Smooth muscle cell (in vitro differentiated cells): ENCODE data around the gene AGAP9. TPM values are rescaled to one million over a fixed set of nuclear protein-coding genes. Genes with fewer than 3 reads are reported as not detected.
"Not testable (repeated sequence)": the region's sequence is repeated elsewhere in the genome, so short reads cannot be mapped to it uniquely, and the experiment has no call there.

ENCODE experiments used
- DNase-seq: peaks from one replicate; lab custom pipeline; 2025; ENCODE audit not compliant: unreplicated experiment; lab: John Stamatoyannopoulos, UW
- H2AFZ ChIP-seq: fragments of 200-600 bp; sonication (generic); 2 replicates; pipeline ENCODE4 v1.6.0; 2016; ENCODE audit warnings: antibody characterized with exemption, low read depth, mild to moderate bottlenecking
- H3F3A ChIP-seq: fragments of 200-600 bp; sonication (generic); 2 replicates; pipeline ENCODE4 v1.6.0; 2017; ENCODE audit warnings: antibody characterized with exemption, low read depth
- H3K27ac ChIP-seq: fragments of 200-600 bp; sonication (generic); 2 replicates; pipeline ENCODE4 v1.5.1; 2016; ENCODE audit warnings: low read depth, mild to moderate bottlenecking
- H3K27me3 ChIP-seq: fragments of 200-600 bp; sonication (generic); 2 replicates; pipeline ENCODE4 v1.6.1; 2016; ENCODE audit warnings: low read depth, mild to moderate bottlenecking
- H3K36me3 ChIP-seq: fragments of 200-600 bp; sonication (generic); 2 replicates; pipeline ENCODE4 v1.5.1; 2016; ENCODE audit warnings: low read depth
- H3K4me1 ChIP-seq: fragments of 200-600 bp; sonication (generic); 2 replicates; pipeline ENCODE4 v1.5.1; 2016; ENCODE audit warnings: low read depth
- H3K4me2 ChIP-seq: fragments of 200-600 bp; sonication (generic); 2 replicates; pipeline ENCODE4 v1.6.0; 2016; ENCODE audit warnings: mild to moderate bottlenecking
- H3K4me3 ChIP-seq: fragments of 200-600 bp; sonication (generic); 2 replicates; pipeline ENCODE4 v1.5.1; 2016; ENCODE audit warnings: mild to moderate bottlenecking
- H3K79me2 ChIP-seq: fragments of 200-600 bp; sonication (generic); 2 replicates; pipeline ENCODE4 v1.6.0; 2016; ENCODE audit warnings: low read depth, mild to moderate bottlenecking
- H3K9ac ChIP-seq: fragments of 200-600 bp; sonication (generic); 2 replicates; pipeline ENCODE4 v1.6.0; 2016; ENCODE audit warnings: low read depth
- H3K9me3 ChIP-seq: fragments of 200-600 bp; sonication (generic); replicated peaks from 2 replicates; pipeline ENCODE4 v1.5.1; 2016; ENCODE audit warnings: low read depth
- H4K20me1 ChIP-seq: fragments of 200-600 bp; sonication (generic); 2 replicates; pipeline ENCODE4 v1.6.0; 2016; ENCODE audit warnings: low read depth
- WGBS: methylation state at CpG from one replicate; pipeline ENCODE4 v1.1.7; 2016; ENCODE audit warnings: low lambda C conversion rate; 5-methylcytosine and 5-hydroxymethylcytosine counted together
- polyA plus RNA-seq: library from polyadenylated mRNA; unstranded; fragments of >200 nt; fragmentation: Nextera tagmentation; extraction: Ambion mirVana; gene quantifications from 2 replicates; pipeline ENCODE4 v1.2.1, GENCODE V29; 2016
- total RNA-seq: library from RNA; depleted of rRNA; stranded (reverse); fragments of >200 nt; gene quantifications from 2 replicates; pipeline ENCODE4 v1.2.3, GENCODE V29; 2014
- TF ChIP-seq, protein P1 (sequence below): fragments of 200-600 bp; sonication (generic); IDR thresholded peaks from 2 replicates; pipeline ENCODE4 v1.5.1; 2017; ENCODE audit warnings: borderline replicate concordance, mild to moderate bottlenecking, antibody characterized with exemption; ENCODE audit not compliant: insufficient read depth, poor library complexity, severe bottlenecking

AGAP9 gene
- total and polyA plus RNA-seq, 2 experiments from 2014 or later: 2.6 to 5.3 TPM

DNA sequence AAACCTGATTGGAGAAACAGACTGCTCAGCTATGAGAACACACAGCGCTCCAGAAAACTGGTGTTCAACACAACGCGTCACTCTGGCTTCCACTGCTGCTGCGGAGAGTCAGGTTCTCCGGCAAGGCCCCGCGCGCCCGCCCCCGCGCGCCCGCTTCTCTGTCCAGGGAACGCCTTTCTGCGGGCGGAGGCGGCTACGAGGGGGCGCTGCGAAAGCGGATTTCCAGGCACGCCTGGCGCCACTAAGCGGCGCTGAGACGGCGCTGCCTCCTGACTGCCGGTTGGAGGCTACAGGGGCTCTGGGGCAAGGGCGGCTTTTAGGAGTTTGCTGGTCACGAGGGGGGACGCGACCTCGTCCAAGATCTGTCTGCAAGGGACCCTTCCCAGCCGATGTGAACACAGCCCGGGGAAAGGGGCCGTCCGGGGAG is 62.2 kb downstream of the AGAP9 start:
- WGBS: 4% methylated on average over 13 of the region's 37 CpGs
- H3K9me3 ChIP-seq, DNase-seq, H3K27me3 ChIP-seq, H3K4me1 ChIP-seq, H2AFZ ChIP-seq, H3K79me2 ChIP-seq, H3F3A ChIP-seq, H4K20me1 ChIP-seq, H3K36me3 ChIP-seq: not testable (repeated sequence)
- H3K27ac ChIP-seq: peak overlapping the region; percentile 81
- peak overlapping the region; percentile 63 for H3K9ac ChIP-seq
- TF ChIP-seq, protein P1, sequence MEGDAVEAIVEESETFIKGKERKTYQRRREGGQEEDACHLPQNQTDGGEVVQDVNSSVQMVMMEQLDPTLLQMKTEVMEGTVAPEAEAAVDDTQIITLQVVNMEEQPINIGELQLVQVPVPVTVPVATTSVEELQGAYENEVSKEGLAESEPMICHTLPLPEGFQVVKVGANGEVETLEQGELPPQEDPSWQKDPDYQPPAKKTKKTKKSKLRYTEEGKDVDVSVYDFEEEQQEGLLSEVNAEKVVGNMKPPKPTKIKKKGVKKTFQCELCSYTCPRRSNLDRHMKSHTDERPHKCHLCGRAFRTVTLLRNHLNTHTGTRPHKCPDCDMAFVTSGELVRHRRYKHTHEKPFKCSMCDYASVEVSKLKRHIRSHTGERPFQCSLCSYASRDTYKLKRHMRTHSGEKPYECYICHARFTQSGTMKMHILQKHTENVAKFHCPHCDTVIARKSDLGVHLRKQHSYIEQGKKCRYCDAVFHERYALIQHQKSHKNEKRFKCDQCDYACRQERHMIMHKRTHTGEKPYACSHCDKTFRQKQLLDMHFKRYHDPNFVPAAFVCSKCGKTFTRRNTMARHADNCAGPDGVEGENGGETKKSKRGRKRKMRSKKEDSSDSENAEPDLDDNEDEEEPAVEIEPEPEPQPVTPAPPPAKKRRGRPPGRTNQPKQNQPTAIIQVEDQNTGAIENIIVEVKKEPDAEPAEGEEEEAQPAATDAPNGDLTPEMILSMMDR: peak; percentile 30
- H3K4me2 ChIP-seq: peak overlapping the region; percentile 74
- peak overlapping the region; percentile 28 for H3K4me3 ChIP-seq

DNA sequence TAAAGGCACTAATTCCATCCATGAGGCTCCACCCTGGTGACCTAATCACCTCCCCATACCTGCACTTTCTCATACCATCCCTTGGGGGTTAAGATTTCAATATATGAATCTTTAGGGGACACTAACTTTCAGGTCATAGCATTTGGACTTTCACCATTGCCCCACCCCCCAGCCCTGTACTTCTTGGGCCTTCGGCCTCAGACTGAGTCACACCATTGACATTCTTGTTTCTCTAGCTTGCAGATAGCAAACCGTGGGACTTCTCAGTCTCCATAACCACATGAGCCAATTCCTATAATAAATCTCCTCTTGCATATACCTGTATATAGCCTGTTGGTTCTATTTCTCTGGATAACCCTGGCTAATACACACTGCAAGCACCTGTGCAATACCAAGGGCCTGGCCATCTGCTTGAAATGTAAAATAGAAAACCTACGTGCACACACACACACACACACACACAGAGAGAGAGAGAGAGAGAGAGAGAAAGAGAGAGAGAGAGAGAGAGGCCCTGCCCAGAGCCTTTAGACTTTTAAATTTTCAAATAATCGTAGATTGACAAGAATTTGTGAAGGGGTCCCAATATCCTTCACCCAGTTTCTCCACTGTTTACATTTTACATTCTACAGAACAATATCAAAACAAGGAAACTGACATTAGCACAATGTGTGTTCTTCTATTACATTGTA is 64.8 kb downstream of the AGAP9 start:
- Histone ChIP-seq H4K20me1 (no peaks in the 10 kb centered on the region), H3F3A (no peaks in the 10 kb centered on the region), H3K4me3 (no peak overlapping the region), H3K27me3 (no peaks in the 10 kb centered on the region), H3K79me2 (no peaks in the 10 kb centered on the region), H3K27ac (peak overlapping the region; percentile 25), H3K9me3 (no peaks in the 10 kb centered on the region), H2AFZ (no peak overlapping the region), H3K4me1 (no peaks in the 10 kb centered on the region), H3K9ac (no peak overlapping the region), H3K4me2 (peak overlapping the region; percentile 47), H3K36me3 (no peaks in the 10 kb centered on the region)
- 29% methylated on average over 4 of the region's 4 CpGs for WGBS
- DNase-seq: no peak
- TF ChIP-seq, protein P1: no peak

DNA sequence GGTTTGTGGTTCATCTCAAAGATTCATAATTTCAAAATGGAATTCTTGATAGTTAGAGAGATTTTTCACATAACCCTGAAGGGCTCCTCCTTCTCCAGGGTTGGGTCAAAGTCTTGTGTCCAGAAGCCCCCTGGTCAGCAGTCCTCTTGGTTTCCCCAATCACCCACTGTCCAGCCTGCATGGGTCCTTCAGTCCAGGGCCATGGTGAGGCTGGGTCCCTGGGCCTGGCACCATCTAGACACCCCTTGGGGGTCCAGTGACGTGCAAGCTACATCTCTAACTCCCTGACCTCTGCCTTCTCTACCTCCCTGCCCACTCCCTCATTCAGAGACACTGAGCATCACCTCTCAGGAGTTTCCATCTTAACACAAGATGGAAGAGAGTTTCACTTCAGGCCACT is 65.6 kb downstream of the AGAP9 start:
- H3F3A ChIP-seq: no peaks in the 10 kb centered on the region
- no peaks in the 10 kb centered on the region for H3K27me3 ChIP-seq
- peak overlapping the region; percentile 47 for H3K4me2 ChIP-seq
- no peaks in the 10 kb centered on the region for H3K79me2 ChIP-seq
- no peaks in the 10 kb centered on the region for H3K4me1 ChIP-seq
- 100% methylated on average over 1 of the region's 1 CpG for WGBS
- H4K20me1 ChIP-seq: no peaks in the 10 kb centered on the region
- H3K9me3 ChIP-seq: no peaks in the 10 kb centered on the region
- no peak overlapping the region for H3K4me3 ChIP-seq
- no peak overlapping the region for H3K9ac ChIP-seq
- no peak overlapping the region for H2AFZ ChIP-seq
- TF ChIP-seq, protein P1: no peak
- no peak overlapping the region for H3K27ac ChIP-seq
- DNase-seq: no peak
- no peaks in the 10 kb centered on the region for H3K36me3 ChIP-seq

DNA sequence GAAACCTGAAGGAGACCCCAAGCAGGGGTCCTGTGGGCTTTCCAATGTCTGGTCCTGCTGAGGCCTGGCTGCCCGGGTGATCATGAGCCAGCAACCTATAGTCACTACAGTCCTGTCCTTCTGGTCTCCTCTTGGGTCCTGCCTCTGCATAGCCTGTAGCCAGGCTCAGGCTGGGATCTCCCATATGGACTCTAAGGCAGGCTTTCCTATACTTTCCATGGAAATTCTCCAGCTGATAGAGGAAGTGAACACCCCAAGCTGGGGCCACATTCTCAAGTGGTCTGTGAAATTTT is 66.0 kb downstream of the AGAP9 start:
- Histone ChIP-seq H3K4me1 (no peaks in the 10 kb centered on the region), H4K20me1 (no peaks in the 10 kb centered on the region), H3K79me2 (no peaks in the 10 kb centered on the region), H3K27me3 (no peaks in the 10 kb centered on the region), H3F3A (no peaks in the 10 kb centered on the region), H3K4me3 (no peak overlapping the region), H3K9ac (no peak overlapping the region), H3K9me3 (no peaks in the 10 kb centered on the region), H3K4me2 (no peak overlapping the region), H3K36me3 (no peaks in the 10 kb centered on the region), H2AFZ (no peak overlapping the region), H3K27ac (no peak overlapping the region)
- DNase-seq: no peak
- 100% methylated on average over 1 of the region's 1 CpG for WGBS
- TF ChIP-seq, protein P1: no peak
